K562 (cell line): Measurements from ENCODE around the gene OR2V2. TPM values are rescaled to one million over a fixed set of nuclear protein-coding genes. Genes with fewer than 3 reads are reported as not detected.

Experiments used
- GTF2E2 ChIP-seq: fragments of 200-800 bp; sonication (Bioruptor generic); IDR thresholded peaks from 2 replicates; pipeline ENCODE4 v1.6.1; 2016; ENCODE audit warnings: missing genetic modification characterization, missing compliant biosample characterization
- MAFK ChIP-seq: IDR thresholded peaks from 2 replicates; pipeline ENCODE4 v1.6.1; 2011; ENCODE audit warnings: low read length, improper control_type of control experiment
- MXI1 ChIP-seq: IDR thresholded peaks from 2 replicates; pipeline ENCODE4 v1.6.1; 2011; ENCODE audit warnings: low read depth, mild to moderate bottlenecking, improper control_type of control experiment, low read length
- NCOA4 ChIP-seq: fragments of 450-650 bp; IDR thresholded peaks from 2 replicates; pipeline ENCODE4 v1.6.1; 2018; ENCODE audit warnings: mild to moderate bottlenecking; ENCODE audit not compliant: partially characterized antibody
- RCOR1 ChIP-seq, 2 experiments: IDR thresholded peaks; 2 replicates each; pipeline ENCODE4 v1.6.1; 2012; ENCODE audit warnings: low read depth in 2 of 2, low read length in 2 of 2, borderline replicate concordance in 1 of 2, improper control_type of control experiment in 1 of 2
- SRSF7 ChIP-seq: fragments of 200-400 bp; formaldehyde crosslinking; optimal IDR thresholded peaks from 2 replicates; pipeline ENCODE3; 2017; ENCODE audit warnings: mild to moderate bottlenecking, low read depth, low read length
- U2AF2 ChIP-seq: fragments of 200-400 bp; formaldehyde crosslinking; optimal IDR thresholded peaks from 2 replicates; pipeline ENCODE3; 2017; ENCODE audit warnings: low read depth, mild to moderate bottlenecking, low read length
- ZBED1 ChIP-seq: IDR thresholded peaks from 2 replicates; pipeline ENCODE4 v1.6.1; 2014
- ZNF124 ChIP-seq: sonication (generic); formaldehyde crosslinking; IDR thresholded peaks from 2 replicates; pipeline ENCODE4 v1.8.1; 2022; ENCODE audit warnings: missing genetic modification reagents
- ZNF224 ChIP-seq: sonication (generic); formaldehyde crosslinking; IDR thresholded peaks from 2 replicates; pipeline ENCODE4 v1.8.0; 2022; ENCODE audit warnings: mild to moderate bottlenecking, missing genetic modification reagents
- ZNF551 ChIP-seq: fragments of 250-450 bp; sonication (Bioruptor Pico); IDR thresholded peaks from 2 replicates; pipeline ENCODE4 v1.5.0; 2021; ENCODE audit warnings: mild to moderate bottlenecking, moderate library complexity
- ZNF76 ChIP-seq: fragments of 250-450 bp; sonication (Bioruptor Pico); IDR thresholded peaks from 2 replicates; pipeline ENCODE4 v1.4.0; 2020; ENCODE audit warnings: mild to moderate bottlenecking, moderate library complexity, borderline replicate concordance
- polyA plus RNA-seq, 8 experiments: library from polyadenylated mRNA; depleted of rRNA in 4 of 8; stranded (reverse) in 5 of 8; unstranded in 3 of 8; fragments of >200 nt; fragmentation: Nextera tagmentation in 2 of 8; fragmentation: Illumina TruSeq in 1 of 8; extraction: Ambion mirVana in 2 of 8; extraction: Trizol in 1 of 8; gene quantifications; 2 replicates each; pipeline versions ENCODE4 v1.2.1 to v1.2.3, GENCODE V29; 2011 to 2014; ENCODE audit warnings: inconsistent platforms in 1 of 8, missing spikeins in 1 of 8
- total RNA-seq, 7 experiments: library from RNA; depleted of rRNA in 6 of 7; stranded (reverse); fragments of >200 nt in 6 of 7; fragmentation: Illumina TruSeq in 2 of 7; extraction: Trizol in 2 of 7; gene quantifications; 2 replicates each; pipeline versions ENCODE4 v1.2.1 to v1.2.3, GENCODE V29; 2011 to 2021; ENCODE audit warnings: low replicate concordance in 1 of 7
- TF ChIP-seq, protein P1 (sequence below), 3 experiments: IDR thresholded peaks in 2 of 3; conservative IDR thresholded peaks in 1 of 3; 2 replicates each; pipeline ENCODE4 v1.5.1; 2011 to 2012; ENCODE audit warnings: low read length in 3 of 3, mild to moderate bottlenecking in 3 of 3, control low read depth in 2 of 3, improper control_type of control experiment in 1 of 3, inconsistent platforms in 1 of 3, low read depth in 1 of 3, mixed read lengths in 1 of 3, moderate library complexity in 1 of 3; ENCODE audit not compliant: insufficient read depth in 2 of 3
- TF ChIP-seq, protein P2 (sequence below): fragments of 250-450 bp; sonication (Bioruptor Pico); IDR thresholded peaks from 2 replicates; pipeline ENCODE4 v1.5.0; 2022; ENCODE audit warnings: mild to moderate bottlenecking
- TF ChIP-seq, protein P3 (sequence below): sonication (generic); formaldehyde crosslinking; IDR thresholded peaks from 2 replicates; pipeline ENCODE4 v1.8.0; 2022; ENCODE audit warnings: missing genetic modification reagents, mild to moderate bottlenecking, moderate library complexity, borderline replicate concordance
- TF ChIP-seq, protein P4 (sequence below): sonication (generic); formaldehyde crosslinking; IDR thresholded peaks from 2 replicates; pipeline ENCODE4 v1.8.0; 2022; ENCODE audit warnings: mild to moderate bottlenecking, low read depth, missing genetic modification reagents
- TF ChIP-seq, protein P5 (sequence below), 3 experiments: fragments of 200-800 bp in 1 of 3; fragments of 250-450 bp in 1 of 3; fragments of 450-650 bp in 1 of 3; sonication (Bioruptor Pico) in 1 of 3; sonication (Bioruptor generic) in 1 of 3; formaldehyde crosslinking in 1 of 3; IDR thresholded peaks; 2 replicates each; pipeline versions ENCODE4 v1.6.1 to v1.8.0; 2016 to 2022; ENCODE audit warnings: mild to moderate bottlenecking in 2 of 3, missing genetic modification characterization in 2 of 3, missing compliant biosample characterization in 1 of 3, moderate library complexity in 1 of 3

Gene OR2V2
- total and polyA plus RNA-seq, 9 of the 15 experiments (the other 6 are each of a cell fraction or from before 2014, with no cell fraction given) = 0.01 TPM; not detected in 8

DNA sequence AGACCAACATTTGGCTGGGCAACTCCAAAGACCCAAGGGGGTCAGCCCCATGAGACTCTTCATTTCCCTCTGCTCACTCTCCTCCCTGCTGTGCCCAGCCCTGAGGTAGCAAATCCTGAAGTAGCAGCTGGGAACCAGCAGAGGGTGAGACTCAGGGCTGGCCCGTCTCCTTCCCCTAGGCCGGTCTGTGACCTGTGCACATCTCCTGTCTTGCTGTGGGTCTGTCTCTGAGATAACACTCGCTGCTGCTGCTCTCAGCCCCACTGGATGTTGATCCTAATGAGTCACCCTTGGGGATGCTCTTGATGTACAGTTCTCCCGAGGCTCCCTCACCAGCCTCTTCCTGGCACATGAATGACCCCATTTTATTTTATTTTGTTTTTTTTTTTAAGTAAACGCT, 9.1 kb upstream of the OR2V2 start (continued):
- TF ChIP-seq MXI1 (no peak), MAFK (no peak), GTF2E2 (tag) (no peak), SRSF7 (no peak), RCOR1 (IDR thresholded peaks at IDR 0.05; ENCODE audit: borderline replicate concordance in 1 of 2, low read depth in 2 of 2, low read length in 2 of 2) (0 out of 4 replicates have a peak, but pooled peaks of 1 of the 2 experiments have one; percentile 21), NCOA4 (no peak), ZNF551 (CRISPR knock-in tag) (no peak), ZNF224 (CRISPR knock-in tag) (no peak), ZBED1 (no peak), ZNF124 (CRISPR knock-in tag) (no peak), U2AF2 (no peak), ZNF76 (CRISPR knock-in tag) (no peak)
- TF ChIP-seq, protein P1, sequence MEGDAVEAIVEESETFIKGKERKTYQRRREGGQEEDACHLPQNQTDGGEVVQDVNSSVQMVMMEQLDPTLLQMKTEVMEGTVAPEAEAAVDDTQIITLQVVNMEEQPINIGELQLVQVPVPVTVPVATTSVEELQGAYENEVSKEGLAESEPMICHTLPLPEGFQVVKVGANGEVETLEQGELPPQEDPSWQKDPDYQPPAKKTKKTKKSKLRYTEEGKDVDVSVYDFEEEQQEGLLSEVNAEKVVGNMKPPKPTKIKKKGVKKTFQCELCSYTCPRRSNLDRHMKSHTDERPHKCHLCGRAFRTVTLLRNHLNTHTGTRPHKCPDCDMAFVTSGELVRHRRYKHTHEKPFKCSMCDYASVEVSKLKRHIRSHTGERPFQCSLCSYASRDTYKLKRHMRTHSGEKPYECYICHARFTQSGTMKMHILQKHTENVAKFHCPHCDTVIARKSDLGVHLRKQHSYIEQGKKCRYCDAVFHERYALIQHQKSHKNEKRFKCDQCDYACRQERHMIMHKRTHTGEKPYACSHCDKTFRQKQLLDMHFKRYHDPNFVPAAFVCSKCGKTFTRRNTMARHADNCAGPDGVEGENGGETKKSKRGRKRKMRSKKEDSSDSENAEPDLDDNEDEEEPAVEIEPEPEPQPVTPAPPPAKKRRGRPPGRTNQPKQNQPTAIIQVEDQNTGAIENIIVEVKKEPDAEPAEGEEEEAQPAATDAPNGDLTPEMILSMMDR (IDR thresholded peaks at IDR 0.05 in 2 of 3, conservative IDR thresholded peaks at IDR 0.05 in 1 of 3; ENCODE audit: insufficient read depth in 2 of 3, low read depth in 1 of 3, low read length in 3 of 3) = peak; percentile 20 to 46 (median 22); a peak in 4 of 6 replicates
- TF ChIP-seq, protein P2, sequence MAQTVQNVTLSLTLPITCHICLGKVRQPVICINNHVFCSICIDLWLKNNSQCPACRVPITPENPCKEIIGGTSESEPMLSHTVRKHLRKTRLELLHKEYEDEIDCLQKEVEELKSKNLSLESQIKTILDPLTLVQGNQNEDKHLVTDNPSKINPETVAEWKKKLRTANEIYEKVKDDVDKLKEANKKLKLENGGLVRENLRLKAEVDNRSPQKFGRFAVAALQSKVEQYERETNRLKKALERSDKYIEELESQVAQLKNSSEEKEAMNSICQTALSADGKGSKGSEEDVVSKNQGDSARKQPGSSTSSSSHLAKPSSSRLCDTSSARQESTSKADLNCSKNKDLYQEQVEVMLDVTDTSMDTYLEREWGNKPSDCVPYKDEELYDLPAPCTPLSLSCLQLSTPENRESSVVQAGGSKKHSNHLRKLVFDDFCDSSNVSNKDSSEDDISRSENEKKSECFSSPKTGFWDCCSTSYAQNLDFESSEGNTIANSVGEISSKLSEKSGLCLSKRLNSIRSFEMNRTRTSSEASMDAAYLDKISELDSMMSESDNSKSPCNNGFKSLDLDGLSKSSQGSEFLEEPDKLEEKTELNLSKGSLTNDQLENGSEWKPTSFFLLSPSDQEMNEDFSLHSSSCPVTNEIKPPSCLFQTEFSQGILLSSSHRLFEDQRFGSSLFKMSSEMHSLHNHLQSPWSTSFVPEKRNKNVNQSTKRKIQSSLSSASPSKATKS (CRISPR knock-in tag) = no peak
- TF ChIP-seq, protein P3, sequence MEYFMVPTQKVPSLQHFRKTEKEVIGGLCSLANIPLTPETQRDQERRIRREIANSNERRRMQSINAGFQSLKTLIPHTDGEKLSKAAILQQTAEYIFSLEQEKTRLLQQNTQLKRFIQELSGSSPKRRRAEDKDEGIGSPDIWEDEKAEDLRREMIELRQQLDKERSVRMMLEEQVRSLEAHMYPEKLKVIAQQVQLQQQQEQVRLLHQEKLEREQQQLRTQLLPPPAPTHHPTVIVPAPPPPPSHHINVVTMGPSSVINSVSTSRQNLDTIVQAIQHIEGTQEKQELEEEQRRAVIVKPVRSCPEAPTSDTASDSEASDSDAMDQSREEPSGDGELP (CRISPR knock-in tag) = peak; percentile 27; the same call in 1 of the 2 replicates
- TF ChIP-seq, protein P4, sequence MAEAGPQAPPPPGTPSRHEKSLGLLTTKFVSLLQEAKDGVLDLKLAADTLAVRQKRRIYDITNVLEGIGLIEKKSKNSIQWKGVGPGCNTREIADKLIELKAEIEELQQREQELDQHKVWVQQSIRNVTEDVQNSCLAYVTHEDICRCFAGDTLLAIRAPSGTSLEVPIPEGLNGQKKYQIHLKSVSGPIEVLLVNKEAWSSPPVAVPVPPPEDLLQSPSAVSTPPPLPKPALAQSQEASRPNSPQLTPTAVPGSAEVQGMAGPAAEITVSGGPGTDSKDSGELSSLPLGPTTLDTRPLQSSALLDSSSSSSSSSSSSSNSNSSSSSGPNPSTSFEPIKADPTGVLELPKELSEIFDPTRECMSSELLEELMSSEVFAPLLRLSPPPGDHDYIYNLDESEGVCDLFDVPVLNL (CRISPR knock-in tag) = no peak
- TF ChIP-seq, protein P5, sequence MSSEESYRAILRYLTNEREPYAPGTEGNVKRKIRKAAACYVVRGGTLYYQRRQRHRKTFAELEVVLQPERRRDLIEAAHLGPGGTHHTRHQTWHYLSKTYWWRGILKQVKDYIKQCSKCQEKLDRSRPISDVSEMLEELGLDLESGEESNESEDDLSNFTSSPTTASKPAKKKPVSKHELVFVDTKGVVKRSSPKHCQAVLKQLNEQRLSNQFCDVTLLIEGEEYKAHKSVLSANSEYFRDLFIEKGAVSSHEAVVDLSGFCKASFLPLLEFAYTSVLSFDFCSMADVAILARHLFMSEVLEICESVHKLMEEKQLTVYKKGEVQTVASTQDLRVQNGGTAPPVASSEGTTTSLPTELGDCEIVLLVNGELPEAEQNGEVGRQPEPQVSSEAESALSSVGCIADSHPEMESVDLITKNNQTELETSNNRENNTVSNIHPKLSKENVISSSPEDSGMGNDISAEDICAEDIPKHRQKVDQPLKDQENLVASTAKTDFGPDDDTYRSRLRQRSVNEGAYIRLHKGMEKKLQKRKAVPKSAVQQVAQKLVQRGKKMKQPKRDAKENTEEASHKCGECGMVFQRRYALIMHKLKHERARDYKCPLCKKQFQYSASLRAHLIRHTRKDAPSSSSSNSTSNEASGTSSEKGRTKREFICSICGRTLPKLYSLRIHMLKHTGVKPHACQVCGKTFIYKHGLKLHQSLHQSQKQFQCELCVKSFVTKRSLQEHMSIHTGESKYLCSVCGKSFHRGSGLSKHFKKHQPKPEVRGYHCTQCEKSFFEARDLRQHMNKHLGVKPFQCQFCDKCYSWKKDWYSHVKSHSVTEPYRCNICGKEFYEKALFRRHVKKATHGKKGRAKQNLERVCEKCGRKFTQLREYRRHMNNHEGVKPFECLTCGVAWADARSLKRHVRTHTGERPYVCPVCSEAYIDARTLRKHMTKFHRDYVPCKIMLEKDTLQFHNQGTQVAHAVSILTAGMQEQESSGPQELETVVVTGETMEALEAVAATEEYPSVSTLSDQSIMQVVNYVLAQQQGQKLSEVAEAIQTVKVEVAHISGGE (CRISPR knock-in tag; IDR thresholded peaks at IDR 0.05) = no peak
